HepG2 (cell line): ENCODE results near the gene ADGRV1. TPM values are rescaled to one million over a fixed set of nuclear protein-coding genes. Genes with fewer than 3 reads are reported as not detected.

Experiments
- ATAC-seq: fragments of 200-7000 bp; cut with Tn5 transposase; 3 replicates; pipeline ENCODE4 v1.9.1; 2020; ENCODE audit warnings: mild to moderate bottlenecking, moderate library complexity
- BruUV-seq: library from RNA; stranded (reverse); fragments of 400-500 nt; replicated peaks from 2 replicates; lab custom pipeline; 2021; lab: Mats Ljungman, UMichigan
- CTCF ChIA-PET: fragments of 300-600 bp; formaldehyde crosslinking; extraction: SDS; loops from one replicate; lab custom pipeline; 2021; ENCODE audit warnings: low total read pairs, inconsistent platforms, low intra/inter-chr PET ratio; lab: Yijun Ruan, JAX
- POLR2A ChIA-PET: fragments of 350-600 bp; sonication (Branson Sonifier 250); formaldehyde crosslinking; loops from one replicate; lab custom pipeline; 2020; ENCODE audit warnings: antibody characterized with exemption, inconsistent platforms; lab: Yijun Ruan, JAX
- DNase-seq: peaks from one replicate; pipeline ENCODE4 v3.0.0-alpha.2; 2015; ENCODE audit warnings: low spot score
- FAIRE-seq: peaks from 3 replicates; lab custom pipeline; 2011; peaks lifted over from hg19 to GRCh38; lab: Jason Lieb, UNC
- H2AFZ ChIP-seq: one replicate; pipeline ENCODE4 v1.6.1; 2011; ENCODE audit warnings: low read length, inconsistent platforms
- H3K27ac ChIP-seq: fragments of 300-600 bp; 3 replicates; pipeline ENCODE4 v1.8.0; 2011; ENCODE audit warnings: mixed run types, mild to moderate bottlenecking, mixed read lengths, low read length, inconsistent platforms; ENCODE audit not compliant: insufficient read depth; ENCODE audit errors: extremely low read length
- H3K27me3 ChIP-seq, 2 experiments: fragments of 200-600 bp in 1 of 2; 2 replicates in 1 of 2; 3 replicates in 1 of 2; pipeline versions ENCODE4 v1.6.0 to v1.8.0; 2011; ENCODE audit warnings: low read length in 2 of 2, mild to moderate bottlenecking in 2 of 2, moderate library complexity in 2 of 2, inconsistent platforms in 1 of 2; ENCODE audit not compliant: insufficient read depth in 2 of 2, control insufficient read depth in 1 of 2
- H3K36me3 ChIP-seq, 2 experiments: fragments of 200-600 bp in 1 of 2; replicated peaks in 1 of 2; 2 replicates in 1 of 2; 3 replicates in 1 of 2; pipeline versions ENCODE4 v1.5.1 to v1.8.0; 2011; ENCODE audit warnings: low read length in 2 of 2, inconsistent platforms in 1 of 2; ENCODE audit not compliant: insufficient read depth in 2 of 2, control insufficient read depth in 1 of 2
- H3K4me1 ChIP-seq: 2 replicates; pipeline ENCODE4 v1.5.1; 2012; ENCODE audit warnings: low read length, inconsistent platforms; ENCODE audit not compliant: insufficient read depth
- H3K4me2 ChIP-seq: 2 replicates; pipeline ENCODE4 v1.6.0; 2011; ENCODE audit warnings: low read depth, low read length, inconsistent platforms
- H3K4me3 ChIP-seq, 3 experiments: fragments of 200-600 bp in 1 of 3; sonication (generic), shearing (Covaris generic) in 1 of 3; replicated peaks in 1 of 3; 2 replicates each; pipeline ENCODE4 v1.5.1; 2011 to 2016; ENCODE audit warnings: low read length in 3 of 3, inconsistent platforms in 2 of 3, low read depth in 2 of 3, mild to moderate bottlenecking in 2 of 3, control low read depth in 1 of 3, mixed read lengths in 1 of 3; ENCODE audit not compliant: insufficient read depth in 1 of 3
- H3K79me2 ChIP-seq: one replicate; pipeline ENCODE4 v1.6.1; 2011; ENCODE audit warnings: low read length, inconsistent platforms; ENCODE audit not compliant: insufficient read depth
- H3K9ac ChIP-seq: 2 replicates; pipeline ENCODE4 v1.6.0; 2011; ENCODE audit warnings: mild to moderate bottlenecking, low read depth, low read length, inconsistent platforms; ENCODE audit not compliant: insufficient read depth
- H3K9me3 ChIP-seq: 2 replicates; pipeline ENCODE4 v1.5.1; 2012; ENCODE audit warnings: mild to moderate bottlenecking, low read length
- H4K20me1 ChIP-seq: 2 replicates; pipeline ENCODE4 v1.6.0; 2011; ENCODE audit warnings: inconsistent platforms, mild to moderate bottlenecking, low read length, moderate library complexity; ENCODE audit not compliant: insufficient read depth
- CHD4 ChIP-seq: fragments of 200-600 bp; sonication (generic); IDR thresholded peaks from 2 replicates; pipeline ENCODE4 v1.7.0; 2017; ENCODE audit warnings: mild to moderate bottlenecking, low read length, borderline replicate concordance
- PHF5A ChIP-seq: IDR thresholded peaks from one replicate; pipeline ENCODE4 v1.6.1; 2018; ENCODE audit warnings: low read depth, missing genetic modification reagents; ENCODE audit not compliant: unreplicated experiment
- SMYD3 ChIP-seq: sonication (generic); formaldehyde crosslinking; IDR thresholded peaks from 2 replicates; pipeline ENCODE4 v1.8.1; 2023; ENCODE audit warnings: mild to moderate bottlenecking, missing genetic modification reagents
- ZBTB33 ChIP-seq: sonication (generic); formaldehyde crosslinking; IDR thresholded peaks from 2 replicates; pipeline ENCODE4 v1.4.0; 2020; ENCODE audit warnings: missing genetic modification reagents
- ZIK1 ChIP-seq: sonication (generic); formaldehyde crosslinking; IDR thresholded peaks from 2 replicates; pipeline ENCODE4 v1.5.0; 2020; ENCODE audit warnings: mild to moderate bottlenecking, low read depth, missing genetic modification reagents, borderline replicate concordance
- ZNF644 ChIP-seq: IDR thresholded peaks from 2 replicates; pipeline ENCODE4 v1.6.1; 2016; ENCODE audit warnings: low read depth
- WGBS: methylation state at CpG from one replicate; pipeline ENCODE4 v1.1.6; 2017; ENCODE audit warnings: low lambda C conversion rate; 5-methylcytosine and 5-hydroxymethylcytosine counted together
- in situ Hi-C: cut with HindIII; loops from 2 replicates; pipeline ENCODE4 v1.10.0; 2017; ENCODE audit warnings: low pct_unique_long_range_greater_than_20kb; ENCODE audit not compliant: extremely low pct_ligation_motif_present
- intact Hi-C: fragments of 100-400 bp; cut with micrococcal nuclease; formaldehyde crosslinking; loops from one replicate; pipeline ENCODE4 v1.10.0; 2022; ENCODE audit not compliant: unreplicated experiment
- polyA plus RNA-seq, 8 experiments: library from polyadenylated mRNA; depleted of rRNA in 3 of 8; stranded (reverse) in 7 of 8; unstranded in 1 of 8; fragments of >200 nt; fragmentation: Illumina TruSeq in 4 of 8; extraction: Trizol in 4 of 8; gene quantifications; 2 replicates each; pipeline versions ENCODE4 v1.2.1 to v1.2.3, GENCODE V29; 2011 to 2016; ENCODE audit warnings: low read depth in 4 of 8, missing spikeins in 1 of 8, mixed read lengths in 1 of 8; ENCODE audit not compliant: insufficient read depth in 1 of 8
- total RNA-seq, 5 experiments: library from RNA; depleted of rRNA; stranded (reverse); fragments of >200 nt; fragmentation: Illumina TruSeq; extraction: Trizol; gene quantifications; 2 replicates each; pipeline ENCODE4 v1.2.3, GENCODE V29; 2016; ENCODE audit warnings: low read depth in 1 of 5

The ADGRV1 gene
- total and polyA plus RNA-seq, 2 of the 13 experiments (the other 11 are each of a cell fraction or from before 2014, with no cell fraction given): 1.7 to 3.9 TPM

- H3K36me3 ChIP-seq: no peaks in the 10 kb centered on the region
- no peak for DNase-seq
Observed at GRCh38 chr5:91007251-91007650, 448.7 kb downstream of the ADGRV1 start.

More at GRCh38 chr5:91007251-91007650, 448.7 kb downstream of the ADGRV1 start:
- in situ Hi-C loops: no loop called here
- TF ChIP-seq SMYD3 (0 out of 2 replicates have a peak, but pooled peaks have one; percentile 45), PHF5A (CRISPR knock-in tag) (no peak), ZIK1 (CRISPR knock-in tag) (no peak), ZBTB33 (peak; percentile 97), ZNF644 (CRISPR knock-in tag) (0 out of 2 replicates have a peak, but pooled peaks have one; percentile 10), CHD4 (peak; percentile 24; the same call in 1 of the 2 replicates)
- H2AFZ ChIP-seq: no peak overlapping the region
- H4K20me1 ChIP-seq: no peaks in the 10 kb centered on the region
- peaks cover 26% of the 10 kb centered on the region for H3K4me1 ChIP-seq
- 97% methylated on average over 1 of the region's 1 CpG for WGBS
- FAIRE-seq (no peak), ATAC-seq (no peak)
- intact Hi-C loops: no loop called here
- no peaks in the 10 kb centered on the region for H3K27me3 ChIP-seq
- no peaks in the 10 kb centered on the region for H3K9me3 ChIP-seq
- H3K4me3 ChIP-seq: no peak overlapping the region
- POLR2A ChIA-PET: no interaction called here
- BruUV-seq: no TSS peak
- CTCF ChIA-PET: no interaction called here
- H3K4me2 ChIP-seq: peak overlapping the region; percentile 29; the same call in 1 of the 2 replicates
- no peak overlapping the region for H3K9ac ChIP-seq
- H3K27ac ChIP-seq: no peak overlapping the region
- no peaks in the 10 kb centered on the region for H3K79me2 ChIP-seq
